ENCODE measurements around the gene CNGA3. TPM values are rescaled to one million over a fixed set of nuclear protein-coding genes. Genes with fewer than 3 reads are reported as not detected.

CNGA3 gene
- total and polyA plus RNA-seq, 2 experiments from 2014 or later, result under 0.01 to 0.30 TPM

DNA sequence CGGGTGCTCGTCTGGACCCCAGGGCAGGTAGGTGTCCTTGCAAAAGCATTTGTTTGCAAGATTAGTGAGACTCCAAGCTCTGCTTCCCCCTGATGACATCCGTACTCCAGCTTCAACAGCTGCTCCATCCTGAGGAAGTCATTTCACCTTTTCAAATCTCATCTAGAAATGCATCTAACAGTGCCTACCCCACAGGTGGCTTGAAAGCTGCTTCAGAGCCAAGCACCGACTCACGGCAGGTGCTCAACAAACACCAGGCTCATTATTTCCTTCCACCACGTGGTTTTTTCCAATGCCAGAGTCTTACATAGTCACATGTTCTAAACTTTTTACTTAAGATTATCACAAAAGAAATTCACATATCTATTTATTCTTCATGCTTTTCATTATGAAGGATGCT lies 31.9 kb downstream of the CNGA3 start:
- 61 to 62% methylated on average over 6 of the region's 6 CpGs for WGBS, 2 experiments (ENCODE audit: low coverage in 1 of 2, low lambda C conversion rate in 2 of 2, missing lambda C conversion rate in 2 of 2)
- Histone ChIP-seq H3K9me2 (ENCODE audit: insufficient read depth) (no peaks in the 10 kb centered on the region), H3K9ac (no peak overlapping the region), H3K4me3 (no peak overlapping the region), H3K9me3 (ENCODE audit: low read depth) (no peaks in the 10 kb centered on the region), H2AFZ (no peak overlapping the region), H3K27me3 (replicated peaks; ENCODE audit: insufficient read depth) (peaks cover 35% of the 10 kb centered on the region), H3K4me1 (ENCODE audit: insufficient read depth) (no peaks in the 10 kb centered on the region), H3K27ac (no peak overlapping the region), H3K79me2 (ENCODE audit: insufficient read depth) (no peaks in the 10 kb centered on the region), H3K36me3 (ENCODE audit: low read depth) (no peaks in the 10 kb centered on the region), H4K20me1 (ENCODE audit: insufficient read depth) (no peaks in the 10 kb centered on the region), H3K4me2 (ENCODE audit: unreplicated experiment) (no peak overlapping the region), H3F3A (ENCODE audit: insufficient read depth) (no peaks in the 10 kb centered on the region)
- TF ChIP-seq EZH2phosphoT487 (IDR thresholded peaks at IDR 0.05; ENCODE audit: insufficient read depth, low read depth) (no peak), EZH2 (IDR thresholded peaks at IDR 0.05; ENCODE audit: insufficient read depth, poor library complexity, severe bottlenecking) (no peak)
- no peak for DNase-seq
- in situ Hi-C loops (cut with MboI), result no loop called here

DNA sequence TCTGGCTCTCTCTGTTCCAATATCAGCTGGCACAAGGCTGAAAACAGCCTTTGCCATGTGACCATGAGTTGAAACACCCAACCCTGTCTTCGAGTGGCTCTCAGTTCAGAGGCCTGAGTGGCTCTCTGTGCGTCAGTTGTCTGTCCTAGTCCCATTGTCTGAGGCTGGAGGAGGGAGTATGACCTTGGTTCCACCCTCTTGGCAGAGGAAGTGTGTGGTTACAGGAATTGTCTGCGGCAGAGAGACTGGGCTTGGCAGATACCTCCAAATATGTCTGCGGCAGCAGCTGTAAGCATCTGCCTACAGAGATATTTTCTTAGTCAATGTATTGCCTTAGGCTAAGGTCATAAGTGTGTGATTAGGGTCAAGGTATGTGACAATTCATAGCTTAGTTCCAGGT lies 32.6 kb downstream of the CNGA3 start:
- Histone ChIP-seq H3F3A (ENCODE audit: insufficient read depth) (no peaks in the 10 kb centered on the region), H3K9me3 (ENCODE audit: low read depth) (no peaks in the 10 kb centered on the region), H3K9me2 (ENCODE audit: insufficient read depth) (no peaks in the 10 kb centered on the region), H2AFZ (no peak overlapping the region), H3K9ac (no peak overlapping the region), H3K27me3 (replicated peaks; ENCODE audit: insufficient read depth) (peaks cover 33% of the 10 kb centered on the region), H3K79me2 (ENCODE audit: insufficient read depth) (no peaks in the 10 kb centered on the region), H3K27ac (no peak overlapping the region), H3K4me1 (ENCODE audit: insufficient read depth) (no peaks in the 10 kb centered on the region), H3K4me2 (ENCODE audit: unreplicated experiment) (no peak overlapping the region), H3K36me3 (ENCODE audit: low read depth) (no peaks in the 10 kb centered on the region), H3K4me3 (no peak overlapping the region), H4K20me1 (ENCODE audit: insufficient read depth) (no peaks in the 10 kb centered on the region)
- 32 to 34% methylated on average over 4 of the region's 4 CpGs for WGBS, 2 experiments (ENCODE audit: low coverage in 1 of 2, low lambda C conversion rate in 2 of 2, missing lambda C conversion rate in 2 of 2)
- TF ChIP-seq EZH2 (IDR thresholded peaks at IDR 0.05; ENCODE audit: insufficient read depth, poor library complexity, severe bottlenecking) (no peak), EZH2phosphoT487 (IDR thresholded peaks at IDR 0.05; ENCODE audit: insufficient read depth, low read depth) (no peak)
- DNase-seq, result peak; percentile 60
- in situ Hi-C loops (cut with MboI), result no loop called here

DNA sequence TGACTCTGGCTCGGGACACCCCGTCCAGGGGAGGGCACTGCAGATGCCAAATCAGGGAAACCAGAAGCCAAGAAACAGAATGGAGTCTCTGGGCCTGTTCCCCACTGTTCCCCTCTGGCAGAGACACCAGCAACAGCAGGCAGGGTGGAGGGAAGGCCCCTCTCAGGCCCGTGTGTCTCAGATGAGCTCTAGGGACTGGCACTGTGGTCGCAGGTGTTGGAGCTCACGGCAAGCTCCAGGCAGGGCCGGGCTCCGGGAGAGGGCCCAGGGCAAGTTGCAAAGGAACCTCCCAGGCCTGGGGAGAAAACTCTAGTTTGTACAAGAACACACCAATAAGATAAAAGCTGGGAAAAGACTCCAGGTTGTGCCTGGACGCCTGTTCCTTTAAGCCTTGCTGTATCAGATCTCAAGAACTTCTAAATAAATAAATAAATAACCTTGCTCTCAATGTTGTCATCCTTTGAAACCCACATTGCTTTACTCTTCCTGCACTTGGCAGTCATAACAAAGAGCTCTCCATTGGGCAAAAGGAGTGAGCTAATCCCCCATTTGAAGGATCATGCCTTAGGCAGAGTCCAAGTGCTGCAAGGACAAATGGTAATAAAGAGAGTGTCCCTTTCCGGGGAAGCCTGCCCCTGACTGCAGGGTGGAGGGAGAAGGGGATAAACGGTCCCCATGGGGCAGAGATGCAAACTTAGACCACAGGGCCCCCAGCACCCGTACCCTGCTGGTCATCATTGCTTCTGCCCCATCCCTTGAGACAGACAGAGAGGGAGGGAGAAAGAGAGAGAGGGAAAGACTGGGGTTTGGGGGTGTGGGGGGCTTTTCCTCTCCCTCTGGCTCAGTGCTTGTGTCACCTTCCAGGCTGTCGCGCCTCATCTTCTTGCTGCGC lies 33.3 kb downstream of the CNGA3 start:
- no peaks in the 10 kb centered on the region for H3K36me3 ChIP-seq (ENCODE audit: low read depth)
- H3K4me2 ChIP-seq (ENCODE audit: unreplicated experiment), result no peak overlapping the region
- peaks cover 32% of the 10 kb centered on the region for H3K27me3 ChIP-seq (replicated peaks; ENCODE audit: insufficient read depth)
- no peak for TF ChIP-seq EZH2 (IDR thresholded peaks at IDR 0.05; ENCODE audit: insufficient read depth, poor library complexity, severe bottlenecking)
- no peaks in the 10 kb centered on the region for H4K20me1 ChIP-seq (ENCODE audit: insufficient read depth)
- no peak overlapping the region for H2AFZ ChIP-seq
- no peaks in the 10 kb centered on the region for H3K9me3 ChIP-seq (ENCODE audit: low read depth)
- H3K79me2 ChIP-seq (ENCODE audit: insufficient read depth), result no peaks in the 10 kb centered on the region
- no peak overlapping the region for H3K4me3 ChIP-seq
- H3K9me2 ChIP-seq (ENCODE audit: insufficient read depth), result no peaks in the 10 kb centered on the region
- H3F3A ChIP-seq (ENCODE audit: insufficient read depth), result no peaks in the 10 kb centered on the region
- H3K9ac ChIP-seq, result no peak overlapping the region
- in situ Hi-C loops (cut with MboI), result loop anchor here (10.0 kb wide), 1 partner anchor 575 kb away; no protein-coding TSS in a partner anchor
- H3K4me1 ChIP-seq (ENCODE audit: insufficient read depth), result no peaks in the 10 kb centered on the region
- WGBS, 2 experiments (ENCODE audit: low coverage in 1 of 2, low lambda C conversion rate in 2 of 2, missing lambda C conversion rate in 2 of 2), result 60 to 64% methylated on average over 11 to 14 of the region's 14 CpGs
- no peak overlapping the region for H3K27ac ChIP-seq
- DNase-seq, result peak; percentile 32

DNA sequence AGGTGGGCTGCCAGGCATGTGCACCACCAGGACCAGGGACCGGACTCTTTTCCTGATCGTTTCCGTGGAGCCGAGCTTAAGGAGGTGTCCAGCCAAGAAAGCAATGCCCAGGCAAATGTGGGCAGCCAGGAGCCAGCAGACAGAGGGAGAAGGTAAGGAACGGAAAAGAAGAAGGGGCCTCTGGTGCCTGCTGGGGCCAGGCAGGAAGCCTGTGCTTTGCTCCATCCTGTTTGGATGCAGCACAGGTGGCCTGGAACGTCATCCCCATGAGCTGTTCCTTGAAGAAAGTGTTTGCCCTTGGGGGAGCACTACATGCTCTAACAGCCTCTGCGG lies 33.9 kb downstream of the CNGA3 start:
- no peak for TF ChIP-seq EZH2 (IDR thresholded peaks at IDR 0.05; ENCODE audit: insufficient read depth, poor library complexity, severe bottlenecking)
- TF ChIP-seq EZH2phosphoT487 (IDR thresholded peaks at IDR 0.05; ENCODE audit: insufficient read depth, low read depth), result no peak
- in situ Hi-C loops (cut with MboI), result loop anchor here (10.0 kb wide), 1 partner anchor 575 kb away; no protein-coding TSS in a partner anchor

More for the DNA sequence above, 33.9 kb downstream of the CNGA3 start:
- Histone ChIP-seq H3K27ac (no peak overlapping the region), H3K9ac (no peak overlapping the region), H3K79me2 (ENCODE audit: insufficient read depth) (no peaks in the 10 kb centered on the region), H3K9me2 (ENCODE audit: insufficient read depth) (no peaks in the 10 kb centered on the region), H3K36me3 (ENCODE audit: low read depth) (no peaks in the 10 kb centered on the region), H3K4me2 (ENCODE audit: unreplicated experiment) (no peak overlapping the region), H3F3A (ENCODE audit: insufficient read depth) (no peaks in the 10 kb centered on the region), H4K20me1 (ENCODE audit: insufficient read depth) (no peaks in the 10 kb centered on the region), H3K9me3 (ENCODE audit: low read depth) (no peaks in the 10 kb centered on the region), H3K27me3 (replicated peaks; ENCODE audit: insufficient read depth) (peaks cover 26% of the 10 kb centered on the region), H2AFZ (no peak overlapping the region), H3K4me1 (ENCODE audit: insufficient read depth) (no peaks in the 10 kb centered on the region), H3K4me3 (no peak overlapping the region)
- 74 to 82% methylated on average over 7 of the region's 7 CpGs for WGBS, 2 experiments (ENCODE audit: low coverage in 1 of 2, low lambda C conversion rate in 2 of 2, missing lambda C conversion rate in 2 of 2)
- no peak for DNase-seq
